Activated CD4-positive, CD25-positive, alpha-beta regulatory T cell treated with anti-CD3 and anti-CD28 coated beads, Interleukin-2, amount 50 U/mL, for 72 hours (primary cell): ENCODE measurements around the gene ZNF878.

Experiments
- DNase-seq: peaks from one replicate; pipeline ENCODE4 v3.0.0; 2021

The ZNF878 gene

GRCh38 chr19:12034620-12035019, 18.1 kb downstream of the ZNF878 start:
- no peak for DNase-seq

- no peak for DNase-seq
These were observed 18.6 kb downstream of the ZNF878 start for GRCh38 chr19:12034198-12034597.

- no peak for DNase-seq
These were observed 37.0 kb downstream of the ZNF878 start for GRCh38 chr19:12015753-12016116.

GRCh38 chr19:12015015-12015752, 37.6 kb downstream of the ZNF878 start:
- DNase-seq: no peak

- no peak for DNase-seq
These were observed 52.4 kb downstream of the ZNF878 start for GRCh38 chr19:12000152-12000981.

- no peak for DNase-seq
These were observed 57.6 kb downstream of the ZNF878 start for GRCh38 chr19:11995174-11995573.
